Neural cell (in vitro differentiated cells): ENCODE results near the gene TBL1X. TPM values are rescaled to one million over a fixed set of nuclear protein-coding genes. Genes with fewer than 3 reads are reported as not detected.

Source experiments
- H2AFZ ChIP-seq: fragments of 200-600, 300-800 bp; sonication (generic), shearing (Covaris generic); 2 replicates; pipeline ENCODE4 v1.6.0; 2014; ENCODE audit warnings: low read depth, mild to moderate bottlenecking, antibody characterized with exemption, low read length, moderate library complexity
- H3F3A ChIP-seq: fragments of 200-600 bp; shearing (Covaris generic); 2 replicates; pipeline ENCODE4 v1.6.1; 2016; ENCODE audit warnings: mild to moderate bottlenecking, moderate library complexity, mixed read lengths, antibody characterized with exemption, low read length; ENCODE audit not compliant: insufficient read depth, poor library complexity, severe bottlenecking
- H3K27ac ChIP-seq: fragments of 200-600, 300-800 bp; sonication (generic), shearing (Covaris generic); 2 replicates; pipeline ENCODE4 v1.5.1; 2014; ENCODE audit warnings: mild to moderate bottlenecking, low read length, moderate library complexity
- H3K27me3 ChIP-seq: fragments of 300-800, 200-600 bp; sonication (generic), shearing (Covaris generic); 2 replicates; pipeline ENCODE4 v1.6.0; 2014; ENCODE audit warnings: mild to moderate bottlenecking, low read depth, low read length, moderate library complexity; ENCODE audit not compliant: insufficient read depth
- H3K36me3 ChIP-seq: fragments of 300-800, 200-600 bp; sonication (generic), shearing (Covaris generic); 2 replicates; pipeline ENCODE4 v1.5.1; 2014; ENCODE audit warnings: mild to moderate bottlenecking, antibody characterized with exemption, low read length, moderate library complexity; ENCODE audit not compliant: insufficient read depth
- H3K4me2 ChIP-seq: fragments of 300-800, 200-600 bp; sonication (generic), shearing (Covaris generic); 2 replicates; pipeline ENCODE4 v1.6.0; 2014; ENCODE audit warnings: mild to moderate bottlenecking, low read length
- H3K4me3 ChIP-seq: fragments of 300-800, 200-600 bp; sonication (generic), shearing (Covaris generic); 2 replicates; pipeline ENCODE4 v1.5.1; 2014; ENCODE audit warnings: mild to moderate bottlenecking, low read length, moderate library complexity
- H3K79me2 ChIP-seq: fragments of 200-600 bp; shearing (Covaris generic); replicated peaks from 2 replicates; pipeline ENCODE4 v1.6.0; 2014; ENCODE audit warnings: mild to moderate bottlenecking, low read length, moderate library complexity; ENCODE audit not compliant: insufficient read depth
- H3K9ac ChIP-seq: fragments of 300-800, 200-600 bp; sonication (generic), shearing (Covaris generic); 2 replicates; pipeline ENCODE4 v1.6.1; 2016; ENCODE audit warnings: mild to moderate bottlenecking, low read length, mixed read lengths
- H3K9me2 ChIP-seq: fragments of 200-600 bp; shearing (Covaris generic); 2 replicates; pipeline ENCODE4 v1.6.1; 2016; ENCODE audit warnings: mild to moderate bottlenecking, low read length, mixed read lengths; ENCODE audit not compliant: insufficient read depth
- H3K9me3 ChIP-seq: fragments of 200-600, 300-800 bp; sonication (generic), shearing (Covaris generic); 2 replicates; pipeline ENCODE4 v1.6.1; 2016; ENCODE audit warnings: mild to moderate bottlenecking, mixed run types, low read length, moderate library complexity, mixed read lengths
- H4K20me1 ChIP-seq: fragments of 200-600 bp; shearing (Covaris generic); 2 replicates; pipeline ENCODE4 v1.6.1; 2016; ENCODE audit warnings: mild to moderate bottlenecking, mixed run types; ENCODE audit not compliant: insufficient read depth
- EP300 ChIP-seq: fragments of 450-650 bp; conservative IDR thresholded peaks from 2 replicates; pipeline ENCODE4 v1.6.1; 2014; ENCODE audit warnings: antibody characterized with exemption, mild to moderate bottlenecking, moderate library complexity; ENCODE audit not compliant: poor library complexity, severe bottlenecking
- EZH2 ChIP-seq: fragments of 200-600, 300-800 bp; shearing (Covaris generic), sonication (generic); IDR thresholded peaks from 2 replicates; pipeline ENCODE4 v1.6.1; 2014; ENCODE audit warnings: antibody characterized with exemption, low read length, borderline replicate concordance, mild to moderate bottlenecking; ENCODE audit not compliant: insufficient read depth, poor library complexity, severe bottlenecking
- MXI1 ChIP-seq: fragments of 450-650 bp; conservative IDR thresholded peaks from 2 replicates; pipeline ENCODE4 v1.6.1; 2014; ENCODE audit warnings: antibody characterized with exemption, mild to moderate bottlenecking; ENCODE audit not compliant: poor library complexity, severe bottlenecking
- POLR2AphosphoS5 ChIP-seq: IDR thresholded peaks from 2 replicates; pipeline ENCODE4 v1.6.1; 2012
- RAD21 ChIP-seq: fragments of 450-650 bp; conservative IDR thresholded peaks from 2 replicates; pipeline ENCODE4 v1.6.1; 2014; ENCODE audit warnings: antibody characterized with exemption, mild to moderate bottlenecking, moderate library complexity
- SMC3 ChIP-seq: fragments of 450-650 bp; conservative IDR thresholded peaks from 2 replicates; pipeline ENCODE4 v1.6.1; 2014; ENCODE audit warnings: antibody characterized with exemption, mild to moderate bottlenecking, moderate library complexity; ENCODE audit not compliant: poor library complexity
- TAF1 ChIP-seq: IDR thresholded peaks from 2 replicates; pipeline ENCODE4 v1.6.1; 2012; ENCODE audit warnings: low read depth
- polyA plus RNA-seq: library from polyadenylated mRNA; depleted of rRNA; stranded (reverse); fragments of >200 nt; gene quantifications from 2 replicates; pipeline ENCODE4 v1.2.3, GENCODE V29; 2014
- TF ChIP-seq, protein P1 (sequence below): fragments of 450-650 bp; IDR thresholded peaks from 2 replicates; pipeline ENCODE4 v1.5.1; 2014; ENCODE audit warnings: antibody characterized with exemption, mild to moderate bottlenecking, moderate library complexity; ENCODE audit not compliant: poor library complexity, severe bottlenecking
- TF ChIP-seq, protein P2 (sequence below): IDR thresholded peaks from 2 replicates; pipeline ENCODE4 v1.6.1; 2012; ENCODE audit warnings: borderline replicate concordance

The TBL1X gene
- polyA plus RNA-seq, 1 donor from 2014 or later = 2.2 TPM

GRCh38 chrX:9519546-9520216 is 54.8 kb downstream of the TBL1X start:
- H3F3A ChIP-seq = no peaks in the 10 kb centered on the region
- H3K27me3 ChIP-seq = no peaks in the 10 kb centered on the region
- H3K27ac ChIP-seq = no peak overlapping the region
- H2AFZ ChIP-seq = no peak overlapping the region
- no peaks in the 10 kb centered on the region for H3K9me2 ChIP-seq
- H4K20me1 ChIP-seq = no peaks in the 10 kb centered on the region
- H3K9me3 ChIP-seq = no peaks in the 10 kb centered on the region
- H3K4me2 ChIP-seq = no peak overlapping the region
- no peak overlapping the region for H3K4me3 ChIP-seq
- H3K36me3 ChIP-seq = no peaks in the 10 kb centered on the region
- H3K79me2 ChIP-seq = no peaks in the 10 kb centered on the region
- H3K9ac ChIP-seq = no peak overlapping the region
- TF ChIP-seq EZH2 = no peak
- no peak for TF ChIP-seq SMC3
- TF ChIP-seq, protein P1, sequence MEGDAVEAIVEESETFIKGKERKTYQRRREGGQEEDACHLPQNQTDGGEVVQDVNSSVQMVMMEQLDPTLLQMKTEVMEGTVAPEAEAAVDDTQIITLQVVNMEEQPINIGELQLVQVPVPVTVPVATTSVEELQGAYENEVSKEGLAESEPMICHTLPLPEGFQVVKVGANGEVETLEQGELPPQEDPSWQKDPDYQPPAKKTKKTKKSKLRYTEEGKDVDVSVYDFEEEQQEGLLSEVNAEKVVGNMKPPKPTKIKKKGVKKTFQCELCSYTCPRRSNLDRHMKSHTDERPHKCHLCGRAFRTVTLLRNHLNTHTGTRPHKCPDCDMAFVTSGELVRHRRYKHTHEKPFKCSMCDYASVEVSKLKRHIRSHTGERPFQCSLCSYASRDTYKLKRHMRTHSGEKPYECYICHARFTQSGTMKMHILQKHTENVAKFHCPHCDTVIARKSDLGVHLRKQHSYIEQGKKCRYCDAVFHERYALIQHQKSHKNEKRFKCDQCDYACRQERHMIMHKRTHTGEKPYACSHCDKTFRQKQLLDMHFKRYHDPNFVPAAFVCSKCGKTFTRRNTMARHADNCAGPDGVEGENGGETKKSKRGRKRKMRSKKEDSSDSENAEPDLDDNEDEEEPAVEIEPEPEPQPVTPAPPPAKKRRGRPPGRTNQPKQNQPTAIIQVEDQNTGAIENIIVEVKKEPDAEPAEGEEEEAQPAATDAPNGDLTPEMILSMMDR = no peak
- no peak for TF ChIP-seq MXI1
- no peak for TF ChIP-seq POLR2AphosphoS5
- no peak for TF ChIP-seq RAD21
- TF ChIP-seq, protein P2, sequence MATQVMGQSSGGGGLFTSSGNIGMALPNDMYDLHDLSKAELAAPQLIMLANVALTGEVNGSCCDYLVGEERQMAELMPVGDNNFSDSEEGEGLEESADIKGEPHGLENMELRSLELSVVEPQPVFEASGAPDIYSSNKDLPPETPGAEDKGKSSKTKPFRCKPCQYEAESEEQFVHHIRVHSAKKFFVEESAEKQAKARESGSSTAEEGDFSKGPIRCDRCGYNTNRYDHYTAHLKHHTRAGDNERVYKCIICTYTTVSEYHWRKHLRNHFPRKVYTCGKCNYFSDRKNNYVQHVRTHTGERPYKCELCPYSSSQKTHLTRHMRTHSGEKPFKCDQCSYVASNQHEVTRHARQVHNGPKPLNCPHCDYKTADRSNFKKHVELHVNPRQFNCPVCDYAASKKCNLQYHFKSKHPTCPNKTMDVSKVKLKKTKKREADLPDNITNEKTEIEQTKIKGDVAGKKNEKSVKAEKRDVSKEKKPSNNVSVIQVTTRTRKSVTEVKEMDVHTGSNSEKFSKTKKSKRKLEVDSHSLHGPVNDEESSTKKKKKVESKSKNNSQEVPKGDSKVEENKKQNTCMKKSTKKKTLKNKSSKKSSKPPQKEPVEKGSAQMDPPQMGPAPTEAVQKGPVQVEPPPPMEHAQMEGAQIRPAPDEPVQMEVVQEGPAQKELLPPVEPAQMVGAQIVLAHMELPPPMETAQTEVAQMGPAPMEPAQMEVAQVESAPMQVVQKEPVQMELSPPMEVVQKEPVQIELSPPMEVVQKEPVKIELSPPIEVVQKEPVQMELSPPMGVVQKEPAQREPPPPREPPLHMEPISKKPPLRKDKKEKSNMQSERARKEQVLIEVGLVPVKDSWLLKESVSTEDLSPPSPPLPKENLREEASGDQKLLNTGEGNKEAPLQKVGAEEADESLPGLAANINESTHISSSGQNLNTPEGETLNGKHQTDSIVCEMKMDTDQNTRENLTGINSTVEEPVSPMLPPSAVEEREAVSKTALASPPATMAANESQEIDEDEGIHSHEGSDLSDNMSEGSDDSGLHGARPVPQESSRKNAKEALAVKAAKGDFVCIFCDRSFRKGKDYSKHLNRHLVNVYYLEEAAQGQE = no peak
- no peak for TF ChIP-seq TAF1
- TF ChIP-seq EP300 = no peak

DNA sequence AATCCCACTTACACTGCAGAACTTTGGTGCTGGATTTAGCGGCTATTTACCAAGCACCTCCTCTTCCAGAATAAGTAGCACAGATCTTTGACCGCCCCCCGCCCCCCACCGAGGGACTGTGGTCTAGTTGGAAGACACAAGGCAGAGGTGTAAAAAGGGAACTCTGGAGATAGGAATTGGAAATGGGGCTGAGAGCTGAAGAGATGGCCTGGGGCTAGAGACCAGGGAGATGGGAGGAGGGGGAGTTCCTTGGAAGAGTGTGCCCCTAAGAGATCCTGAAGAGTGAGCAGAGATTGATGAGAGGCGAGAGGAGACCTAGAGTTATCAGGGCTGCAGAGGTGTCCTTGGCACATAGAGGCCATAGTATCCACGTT is 55.3 kb downstream of the TBL1X start:
- Histone ChIP-seq H3K4me2 (no peak overlapping the region), H3K79me2 (no peaks in the 10 kb centered on the region), H3F3A (no peaks in the 10 kb centered on the region), H3K9ac (no peak overlapping the region), H3K9me2 (no peaks in the 10 kb centered on the region), H2AFZ (no peak overlapping the region), H3K27ac (no peak overlapping the region), H3K36me3 (no peaks in the 10 kb centered on the region), H4K20me1 (no peaks in the 10 kb centered on the region), H3K9me3 (no peaks in the 10 kb centered on the region), H3K4me3 (no peak overlapping the region), H3K27me3 (no peaks in the 10 kb centered on the region)
- TF ChIP-seq, protein P2 = no peak
- TF ChIP-seq EZH2 = no peak
